ENCODE results near the gene BBIP1.

Gene BBIP1

GRCh38 chr10:110852947-110853346 lies 66.0 kb downstream of the BBIP1 start:
- TF ChIP-seq CTCF (IDR thresholded peaks at IDR 0.05; ENCODE audit: low read depth, low read length), result no peak
- no peaks in the 10 kb centered on the region for H3K9me3 ChIP-seq
- no peaks in the 10 kb centered on the region for H3K36me3 ChIP-seq
- H3K4me1 ChIP-seq, result peaks cover 8% of the 10 kb centered on the region
- H3K27me3 ChIP-seq, result no peaks in the 10 kb centered on the region
- no peak for DNase-seq
- H3K4me3 ChIP-seq (ENCODE audit: low read depth, low read length), result no peak overlapping the region

GRCh38 chr10:110852255-110852896 lies 66.6 kb downstream of the BBIP1 start:
- no peaks in the 10 kb centered on the region for H3K27me3 ChIP-seq
- H3K36me3 ChIP-seq, result no peaks in the 10 kb centered on the region
- peaks cover 3% of the 10 kb centered on the region; the same call in 1 of the 2 replicates for H3K4me1 ChIP-seq
- no peaks in the 10 kb centered on the region for H3K9me3 ChIP-seq
- DNase-seq, result no peak
- no peak for TF ChIP-seq CTCF (IDR thresholded peaks at IDR 0.05; ENCODE audit: low read depth, low read length)
- H3K4me3 ChIP-seq (ENCODE audit: low read depth, low read length), result no peak overlapping the region

- Histone ChIP-seq H3K4me1 (no peaks in the 10 kb centered on the region), H3K27me3 (no peaks in the 10 kb centered on the region), H3K36me3 (no peaks in the 10 kb centered on the region), H3K4me3 (ENCODE audit: low read depth, low read length) (no peak overlapping the region), H3K9me3 (no peaks in the 10 kb centered on the region)
- no peak for TF ChIP-seq CTCF (IDR thresholded peaks at IDR 0.05; ENCODE audit: low read depth, low read length)
- no peak for DNase-seq
Observed at GRCh38 chr10:110851020-110851612, 67.9 kb downstream of the BBIP1 start.

- H3K4me3 ChIP-seq (ENCODE audit: low read depth, low read length), result no peak overlapping the region
- H3K27me3 ChIP-seq, result no peaks in the 10 kb centered on the region
- TF ChIP-seq CTCF (IDR thresholded peaks at IDR 0.05; ENCODE audit: low read depth, low read length), result no peak
- peaks cover 4% of the 10 kb centered on the region; the same call in 1 of the 2 replicates for H3K4me1 ChIP-seq
- no peak for DNase-seq
- H3K36me3 ChIP-seq, result no peaks in the 10 kb centered on the region
- no peaks in the 10 kb centered on the region for H3K9me3 ChIP-seq
Observed at GRCh38 chr10:110850099-110850498, 68.9 kb downstream of the BBIP1 start.

Measured in BE2C (cell line).